SIG-M5 (cell line): ENCODE results near the gene PLXNB1.

Experiments
- DNase-seq: peaks from one replicate; lab custom pipeline; 2025; lab: John Stamatoyannopoulos, UW

The PLXNB1 gene

GRCh38 chr3:48417529-48418108 is 12.3 kb downstream of the PLXNB1 start:
- DNase-seq: no peak

- DNase-seq: no peak
Observed at GRCh38 chr3:48416546-48416945, 13.3 kb downstream of the PLXNB1 start.

GRCh38 chr3:48416091-48416505 is 13.8 kb downstream of the PLXNB1 start:
- no peak for DNase-seq

GRCh38 chr3:48415251-48415953 is 14.5 kb downstream of the PLXNB1 start:
- DNase-seq: no peak

GRCh38 chr3:48414376-48415250 is 15.3 kb downstream of the PLXNB1 start:
- no peak for DNase-seq

- no peak for DNase-seq
Observed at GRCh38 chr3:48413611-48414010, 16.3 kb downstream of the PLXNB1 start.

- no peak for DNase-seq
Observed at GRCh38 chr3:48413086-48413485, 16.8 kb downstream of the PLXNB1 start.

GRCh38 chr3:48412375-48413001 is 17.4 kb downstream of the PLXNB1 start:
- no peak for DNase-seq

GRCh38 chr3:48411606-48412374 is 18.1 kb downstream of the PLXNB1 start:
- DNase-seq: no peak

GRCh38 chr3:48411041-48411588 is 18.8 kb downstream of the PLXNB1 start:
- DNase-seq: no peak

- no peak for DNase-seq
Observed at GRCh38 chr3:48410205-48411040, 19.5 kb downstream of the PLXNB1 start.

GRCh38 chr3:48409291-48410201 is 20.3 kb downstream of the PLXNB1 start:
- DNase-seq: no peak

GRCh38 chr3:48408823-48409281 is 21.0 kb downstream of the PLXNB1 start:
- DNase-seq: no peak

- DNase-seq: no peak
Observed at GRCh38 chr3:48407542-48408099, 22.3 kb downstream of the PLXNB1 start.

- no peak for DNase-seq
Observed at GRCh38 chr3:48406443-48407431, 23.1 kb downstream of the PLXNB1 start.

GRCh38 chr3:48405971-48406370 is 23.9 kb downstream of the PLXNB1 start:
- no peak for DNase-seq

- no peak for DNase-seq
Observed at GRCh38 chr3:48405343-48405881, 24.5 kb downstream of the PLXNB1 start.
